ENCODE data around the gene POU5F2. TPM values are rescaled to one million over a fixed set of nuclear protein-coding genes. Genes with fewer than 3 reads are reported as not detected.

The POU5F2 gene
- total RNA-seq, 3 donors from 2014 or later, result 1.2 to 2.3 (median 1.6) TPM

DNA sequence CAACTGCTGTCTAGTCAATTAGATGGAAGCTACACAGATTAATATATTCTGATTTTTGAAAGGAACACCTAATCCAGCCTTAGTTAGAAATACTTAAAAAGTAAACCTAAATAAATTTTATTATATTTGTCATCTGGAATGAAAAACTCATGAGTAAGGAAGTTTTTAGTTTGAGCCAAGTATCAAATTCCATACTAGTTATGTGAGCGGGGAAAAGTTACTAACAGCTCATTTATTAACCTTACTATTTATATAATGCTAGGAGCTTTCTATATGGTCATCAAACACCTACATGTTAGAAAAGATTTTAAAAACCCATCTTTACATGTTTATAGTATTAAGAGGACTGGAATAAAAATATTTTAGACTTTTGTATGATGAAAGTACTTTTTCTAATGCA, 41.6 kb upstream of the POU5F2 start:
- Histone ChIP-seq H3K4me1 (ENCODE audit: low read depth) (no peaks in the 10 kb centered on the region), H3K4me3 (no peak overlapping the region), H3K9me3 (no peaks in the 10 kb centered on the region), H3K36me3 (ENCODE audit: low read depth) (no peaks in the 10 kb centered on the region)
- TF ChIP-seq, protein P1, sequence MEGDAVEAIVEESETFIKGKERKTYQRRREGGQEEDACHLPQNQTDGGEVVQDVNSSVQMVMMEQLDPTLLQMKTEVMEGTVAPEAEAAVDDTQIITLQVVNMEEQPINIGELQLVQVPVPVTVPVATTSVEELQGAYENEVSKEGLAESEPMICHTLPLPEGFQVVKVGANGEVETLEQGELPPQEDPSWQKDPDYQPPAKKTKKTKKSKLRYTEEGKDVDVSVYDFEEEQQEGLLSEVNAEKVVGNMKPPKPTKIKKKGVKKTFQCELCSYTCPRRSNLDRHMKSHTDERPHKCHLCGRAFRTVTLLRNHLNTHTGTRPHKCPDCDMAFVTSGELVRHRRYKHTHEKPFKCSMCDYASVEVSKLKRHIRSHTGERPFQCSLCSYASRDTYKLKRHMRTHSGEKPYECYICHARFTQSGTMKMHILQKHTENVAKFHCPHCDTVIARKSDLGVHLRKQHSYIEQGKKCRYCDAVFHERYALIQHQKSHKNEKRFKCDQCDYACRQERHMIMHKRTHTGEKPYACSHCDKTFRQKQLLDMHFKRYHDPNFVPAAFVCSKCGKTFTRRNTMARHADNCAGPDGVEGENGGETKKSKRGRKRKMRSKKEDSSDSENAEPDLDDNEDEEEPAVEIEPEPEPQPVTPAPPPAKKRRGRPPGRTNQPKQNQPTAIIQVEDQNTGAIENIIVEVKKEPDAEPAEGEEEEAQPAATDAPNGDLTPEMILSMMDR (IDR thresholded peaks at IDR 0.05), result no peak
- DNase-seq (no peak), ATAC-seq (no peak)
- intact Hi-C loops (cut with DNase I, micrococcal nuclease), result no loop called here

DNA sequence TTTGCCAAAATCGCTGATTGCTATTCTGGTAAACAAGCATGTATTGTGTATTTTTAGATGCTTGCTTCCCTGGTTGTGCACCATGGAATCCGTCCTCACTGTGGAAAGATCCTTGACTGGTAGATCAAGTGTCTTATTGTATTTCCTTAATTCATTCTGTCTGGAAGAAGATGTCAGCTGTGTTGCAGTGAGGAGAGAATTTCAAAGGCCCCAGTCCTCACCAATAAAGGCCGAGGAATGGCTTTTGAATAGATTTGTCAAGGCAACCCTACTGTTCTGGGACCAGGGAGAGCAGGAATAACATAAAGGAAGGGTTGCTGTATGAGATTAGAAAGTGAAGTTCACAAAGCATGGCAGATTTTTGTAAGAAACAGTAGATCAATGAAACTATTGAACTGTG, 36.2 kb upstream of the POU5F2 start:
- H3K9me3 ChIP-seq, result no peaks in the 10 kb centered on the region
- TF ChIP-seq, protein P1 (IDR thresholded peaks at IDR 0.05), result no peak
- H3K4me3 ChIP-seq, result no peak overlapping the region
- no peaks in the 10 kb centered on the region for H3K4me1 ChIP-seq (ENCODE audit: low read depth)
- ATAC-seq (no peak), DNase-seq (no peak)
- H3K36me3 ChIP-seq (ENCODE audit: low read depth), result no peaks in the 10 kb centered on the region
- intact Hi-C loops (cut with DNase I, micrococcal nuclease), result no loop called here

DNA sequence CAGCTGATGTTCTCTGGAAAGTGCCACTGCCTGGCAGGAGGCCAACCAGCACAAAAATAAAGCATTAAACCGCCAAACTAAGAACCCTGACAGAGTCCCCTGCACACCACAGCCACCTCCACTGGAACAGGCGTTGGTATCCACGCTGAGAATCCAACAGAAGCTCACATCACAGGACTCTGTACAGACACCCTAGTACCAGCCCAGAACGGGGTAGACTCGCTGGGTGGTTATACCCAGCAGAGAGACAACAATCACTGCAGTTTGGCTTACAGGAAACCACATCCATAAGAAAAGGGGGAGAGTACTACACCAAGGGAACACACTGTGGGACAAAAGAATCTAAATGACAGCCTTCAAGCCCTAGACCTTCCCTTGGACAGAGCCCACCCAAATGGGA, 15.0 kb upstream of the POU5F2 start:
- intact Hi-C loops (cut with DNase I, micrococcal nuclease), result no loop called here
- H3K9me3 ChIP-seq, result peaks cover 13% of the 10 kb centered on the region
- TF ChIP-seq, protein P1 (IDR thresholded peaks at IDR 0.05), result no peak
- H3K36me3 ChIP-seq (ENCODE audit: low read depth), result no peaks in the 10 kb centered on the region
- no peaks in the 10 kb centered on the region for H3K4me1 ChIP-seq (ENCODE audit: low read depth)
- no peak overlapping the region for H3K4me3 ChIP-seq
- DNase-seq (no peak), ATAC-seq (no peak)

DNA sequence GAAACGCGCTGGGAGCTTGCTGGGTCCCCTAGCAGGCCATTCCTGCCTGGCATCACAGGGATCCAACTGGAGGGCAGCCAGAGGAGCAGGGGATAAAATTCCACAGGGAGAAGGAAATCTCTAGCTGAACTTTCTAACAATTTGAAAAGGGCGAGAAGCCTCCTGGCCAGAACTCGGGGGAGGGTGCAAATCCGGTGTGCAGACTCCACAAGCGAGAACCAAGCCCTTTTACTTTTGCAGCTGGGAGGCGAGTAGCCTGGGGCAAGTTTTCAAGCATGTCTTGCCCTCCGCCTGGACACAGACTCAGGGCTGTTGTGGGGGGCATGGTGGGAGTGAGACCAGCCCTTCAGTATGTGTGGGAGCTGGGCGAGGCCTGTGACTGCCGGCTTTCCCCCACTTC, 14.3 kb upstream of the POU5F2 start:
- H3K9me3 ChIP-seq, result peaks cover 6% of the 10 kb centered on the region
- DNase-seq (no peak), ATAC-seq (no peak)
- intact Hi-C loops (cut with DNase I, micrococcal nuclease), result no loop called here
- TF ChIP-seq, protein P1 (IDR thresholded peaks at IDR 0.05), result no peak
- no peaks in the 10 kb centered on the region for H3K4me1 ChIP-seq (ENCODE audit: low read depth)
- H3K36me3 ChIP-seq (ENCODE audit: low read depth), result no peaks in the 10 kb centered on the region
- H3K4me3 ChIP-seq, result no peak overlapping the region

DNA sequence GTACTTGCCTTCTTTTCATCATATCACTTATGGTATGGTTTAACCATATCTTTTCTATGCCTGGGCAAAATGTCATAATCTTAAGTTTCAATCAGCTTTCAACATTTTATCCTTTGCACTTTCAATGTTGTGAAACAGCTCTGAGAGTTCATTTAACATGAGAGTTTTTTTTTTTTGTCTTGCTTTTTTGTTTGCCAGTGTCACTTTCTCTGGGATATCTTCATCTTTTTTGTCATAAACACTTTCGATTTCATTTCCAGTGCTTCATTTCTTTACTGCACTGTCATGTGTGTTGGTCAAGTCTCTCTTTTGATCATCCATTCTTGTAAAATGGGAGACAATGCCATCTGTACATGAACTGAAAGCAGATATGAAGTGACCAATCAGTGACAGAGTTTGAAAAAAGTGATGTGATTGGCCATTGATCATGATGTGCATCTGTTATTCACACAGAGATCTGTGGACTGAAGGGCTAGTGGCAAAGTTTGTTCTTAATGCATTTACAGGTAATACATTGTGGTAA, 7.5 kb upstream of the POU5F2 start:
- Histone ChIP-seq H3K9me3 (no peaks in the 10 kb centered on the region), H3K4me1 (ENCODE audit: low read depth) (no peaks in the 10 kb centered on the region), H3K4me3 (no peak overlapping the region), H3K36me3 (ENCODE audit: low read depth) (no peaks in the 10 kb centered on the region)
- TF ChIP-seq, protein P1 (IDR thresholded peaks at IDR 0.05), result no peak
- DNase-seq (no peak), ATAC-seq (no peak)
- intact Hi-C loops (cut with DNase I, micrococcal nuclease), result no loop called here

All from mucosa of descending colon (tissue), 3 donors.